ENCODE data around the gene FBXO38.

Gene FBXO38

DNA sequence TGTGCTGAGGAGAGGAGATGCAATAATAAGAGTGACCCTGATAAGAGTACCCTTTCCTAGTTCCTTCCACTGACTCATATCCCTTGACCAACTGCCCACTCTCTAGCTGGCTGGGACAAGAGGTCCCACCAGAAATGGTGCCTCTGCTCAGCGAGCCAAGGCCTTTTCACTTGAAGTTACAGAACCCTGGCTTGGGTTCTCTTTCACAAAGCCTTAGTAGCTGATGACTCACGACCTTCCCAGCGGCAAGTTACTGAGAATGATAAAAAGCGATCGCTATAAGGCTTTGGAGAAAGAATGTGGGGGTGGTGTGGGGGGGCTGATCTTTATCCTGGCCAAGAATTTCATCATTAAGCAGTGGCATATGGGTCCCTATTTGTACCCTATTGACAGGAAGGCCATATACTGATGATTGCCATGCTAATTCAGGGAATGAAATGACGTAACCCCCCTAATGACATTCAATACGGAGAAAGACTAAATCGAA is 90.3 kb downstream of the FBXO38 start:
- DNase-seq (ENCODE audit: low read depth in 3 of 3), result no peak

DNA sequence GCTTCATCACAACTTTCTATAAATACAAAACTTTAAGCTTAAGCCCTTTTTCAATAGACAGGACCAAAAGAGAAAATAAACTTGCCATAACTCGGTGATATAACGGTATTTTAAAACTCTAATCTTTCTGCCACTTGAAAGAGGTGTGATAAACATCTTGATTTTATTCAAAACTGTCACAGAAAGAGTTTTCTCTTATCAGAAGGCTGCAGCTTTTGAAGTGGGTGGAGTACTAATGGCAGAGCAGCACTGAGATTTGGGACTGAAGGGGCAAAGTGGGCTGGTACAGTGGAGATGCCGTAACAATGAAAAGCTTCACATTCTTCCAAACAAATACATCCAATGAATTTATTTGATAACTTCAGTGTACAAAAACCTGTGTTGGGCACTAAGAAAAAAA is 92.5 kb downstream of the FBXO38 start:
- no peak for DNase-seq (ENCODE audit: low read depth in 3 of 3)

GRCh38 chr5:148477429-148477828 is 93.7 kb downstream of the FBXO38 start:
- no peak for DNase-seq (ENCODE audit: low read depth in 3 of 3)

GRCh38 chr5:148482196-148482595 is 98.4 kb downstream of the FBXO38 start:
- DNase-seq (ENCODE audit: low read depth in 3 of 3), result no peak

- peak; percentile 45 to 59 (median 52) for DNase-seq (ENCODE audit: low read depth in 3 of 3)
Measured at GRCh38 chr5:148482697-148483462, 99.1 kb downstream of the FBXO38 start.

DNA sequence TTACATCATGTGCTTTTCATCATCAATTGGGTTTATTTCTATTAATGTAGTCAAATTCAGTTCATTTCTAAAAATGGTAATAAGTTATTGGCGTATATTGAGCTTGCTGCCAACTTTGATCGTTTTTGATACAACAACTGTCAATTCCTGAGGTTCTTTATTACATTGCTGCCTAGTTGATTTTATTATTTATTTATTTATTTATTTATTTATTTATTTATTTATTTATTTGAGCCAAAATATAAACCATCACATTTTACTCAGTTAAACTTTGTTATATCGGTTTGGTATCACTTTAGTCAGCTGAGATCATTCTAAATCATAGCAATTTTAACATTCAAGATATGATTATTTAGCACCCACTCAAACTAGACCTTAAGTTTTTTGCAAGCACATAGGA is 100.0 kb downstream of the FBXO38 start:
- DNase-seq (ENCODE audit: low read depth in 3 of 3), result no peak

GRCh38 chr5:148484651-148485050 is 100.9 kb downstream of the FBXO38 start:
- DNase-seq (ENCODE audit: low read depth in 3 of 3), result no peak

DNA sequence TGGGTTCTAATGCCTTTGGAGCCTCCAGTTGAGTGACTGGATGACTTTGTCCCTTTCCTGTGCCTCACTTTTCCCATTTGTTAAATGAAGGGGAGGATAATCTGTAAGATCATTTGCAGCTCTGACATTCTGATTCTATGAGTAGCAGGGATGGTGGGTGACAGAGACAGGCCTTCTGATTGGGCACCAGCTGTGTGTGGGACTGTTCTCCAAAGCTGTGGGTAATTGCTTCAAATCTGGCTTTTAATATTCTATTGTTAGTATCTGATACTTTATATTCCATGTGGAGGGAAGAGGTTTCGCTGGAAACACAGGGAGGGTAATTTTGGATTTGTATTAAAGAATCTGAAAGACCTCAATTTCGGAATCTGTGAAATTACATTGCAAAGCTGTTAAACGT is 102.7 kb downstream of the FBXO38 start:
- DNase-seq (ENCODE audit: low read depth in 3 of 3), result no peak

- DNase-seq (ENCODE audit: low read depth in 3 of 3), result no peak
Measured at GRCh38 chr5:148488757-148489156, 105.0 kb downstream of the FBXO38 start.

DNA sequence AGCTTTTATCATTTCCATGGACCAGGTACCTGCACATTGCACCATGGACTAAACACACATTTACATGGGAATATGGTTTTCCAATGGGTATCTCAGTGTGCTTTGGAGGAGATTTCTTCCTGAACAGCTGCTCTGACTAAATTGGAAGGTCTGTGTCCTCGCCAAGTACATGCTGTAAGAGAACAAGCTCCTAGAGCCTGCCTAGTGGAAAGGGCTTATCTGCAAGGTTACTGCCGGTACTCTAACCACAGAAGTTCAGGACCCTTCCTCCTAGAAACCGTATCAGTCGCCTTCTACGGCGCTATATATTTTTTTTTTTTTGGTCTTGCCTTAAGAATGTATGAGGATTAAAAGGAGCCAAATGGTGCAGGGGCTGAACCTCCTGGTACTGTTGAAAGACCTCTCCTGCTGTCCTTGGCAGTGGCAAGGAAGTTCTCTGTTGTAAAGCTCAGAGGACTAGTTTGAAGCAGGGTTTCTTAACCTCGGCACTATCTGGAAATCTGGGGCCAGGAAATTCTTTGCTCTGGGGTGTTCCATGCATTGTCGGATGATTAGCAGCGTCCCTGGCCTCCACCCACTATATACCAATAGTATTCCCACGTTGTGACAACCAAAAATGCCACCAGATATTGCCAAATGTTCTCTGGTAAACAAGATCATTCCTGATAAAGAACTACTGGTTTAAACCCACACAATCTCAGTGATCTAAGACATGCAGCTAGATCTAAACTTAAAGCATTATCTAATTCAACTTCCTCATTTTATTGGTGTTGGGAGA is 107.4 kb downstream of the FBXO38 start:
- no peak for DNase-seq (ENCODE audit: low read depth in 3 of 3)

- DNase-seq (ENCODE audit: low read depth in 3 of 3), result no peak
Measured at GRCh38 chr5:148491793-148492184, 108.0 kb downstream of the FBXO38 start.

DNA sequence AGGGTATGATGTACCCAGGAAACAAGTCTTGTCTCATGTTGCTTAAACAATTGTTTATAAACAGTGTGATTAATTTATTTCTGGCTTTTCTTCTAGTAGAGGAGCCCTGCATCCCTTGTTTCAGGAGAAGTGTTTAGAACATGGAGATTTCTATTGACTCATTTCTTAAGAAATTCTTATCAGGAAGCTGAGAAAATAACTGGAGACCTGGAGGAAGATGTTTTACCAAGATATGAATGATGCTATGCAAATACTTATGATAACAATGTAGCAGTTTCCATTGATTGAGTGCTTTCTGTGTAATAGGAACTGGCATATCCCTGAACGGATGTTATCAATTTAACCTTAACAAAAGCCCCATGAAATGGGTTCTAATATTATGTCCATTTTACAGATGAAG is 108.6 kb downstream of the FBXO38 start:
- DNase-seq (ENCODE audit: low read depth in 3 of 3), result no peak

All from stimulated activated CD4-positive, alpha-beta T cell treated with anti-CD3 and anti-CD28 coated beads, TNF-alpha, amount 100 ng/mL, for 48 hours (primary cell).